HepG2 (cell line): Measurements from ENCODE around the gene HEPHL1. TPM values are rescaled to one million over a fixed set of nuclear protein-coding genes. Genes with fewer than 3 reads are reported as not detected.

ENCODE experiments used
- ATAC-seq: fragments of 200-7000 bp; cut with Tn5 transposase; 3 replicates; pipeline ENCODE4 v1.9.1; 2020; ENCODE audit warnings: mild to moderate bottlenecking, moderate library complexity
- BruUV-seq: library from RNA; stranded (reverse); fragments of 400-500 nt; replicated peaks from 2 replicates; lab custom pipeline; 2021; lab: Mats Ljungman, UMichigan
- CTCF ChIA-PET: fragments of 300-600 bp; formaldehyde crosslinking; extraction: SDS; loops from one replicate; lab custom pipeline; 2021; ENCODE audit warnings: low total read pairs, inconsistent platforms, low intra/inter-chr PET ratio; lab: Yijun Ruan, JAX
- POLR2A ChIA-PET: fragments of 350-600 bp; sonication (Branson Sonifier 250); formaldehyde crosslinking; loops from one replicate; lab custom pipeline; 2020; ENCODE audit warnings: antibody characterized with exemption, inconsistent platforms; lab: Yijun Ruan, JAX
- DNase-seq: peaks from one replicate; pipeline ENCODE4 v3.0.0-alpha.2; 2015; ENCODE audit warnings: low spot score
- FAIRE-seq: peaks from 3 replicates; lab custom pipeline; 2011; peaks lifted over from hg19 to GRCh38; lab: Jason Lieb, UNC
- H2AFZ ChIP-seq: one replicate; pipeline ENCODE4 v1.6.1; 2011; ENCODE audit warnings: low read length, inconsistent platforms
- H3K27ac ChIP-seq: fragments of 300-600 bp; 3 replicates; pipeline ENCODE4 v1.8.0; 2011; ENCODE audit warnings: mixed run types, mild to moderate bottlenecking, mixed read lengths, low read length, inconsistent platforms; ENCODE audit not compliant: insufficient read depth; ENCODE audit errors: extremely low read length
- H3K27me3 ChIP-seq, 2 experiments: fragments of 200-600 bp in 1 of 2; 2 replicates in 1 of 2; 3 replicates in 1 of 2; pipeline versions ENCODE4 v1.6.0 to v1.8.0; 2011; ENCODE audit warnings: low read length in 2 of 2, mild to moderate bottlenecking in 2 of 2, moderate library complexity in 2 of 2, inconsistent platforms in 1 of 2; ENCODE audit not compliant: insufficient read depth in 2 of 2, control insufficient read depth in 1 of 2
- H3K36me3 ChIP-seq, 2 experiments: fragments of 200-600 bp in 1 of 2; replicated peaks in 1 of 2; 2 replicates in 1 of 2; 3 replicates in 1 of 2; pipeline versions ENCODE4 v1.5.1 to v1.8.0; 2011; ENCODE audit warnings: low read length in 2 of 2, inconsistent platforms in 1 of 2; ENCODE audit not compliant: insufficient read depth in 2 of 2, control insufficient read depth in 1 of 2
- H3K4me1 ChIP-seq: 2 replicates; pipeline ENCODE4 v1.5.1; 2012; ENCODE audit warnings: low read length, inconsistent platforms; ENCODE audit not compliant: insufficient read depth
- H3K4me2 ChIP-seq: 2 replicates; pipeline ENCODE4 v1.6.0; 2011; ENCODE audit warnings: low read depth, low read length, inconsistent platforms
- H3K4me3 ChIP-seq, 3 experiments: fragments of 200-600 bp in 1 of 3; sonication (generic), shearing (Covaris generic) in 1 of 3; replicated peaks in 1 of 3; 2 replicates each; pipeline ENCODE4 v1.5.1; 2011 to 2016; ENCODE audit warnings: low read length in 3 of 3, inconsistent platforms in 2 of 3, low read depth in 2 of 3, mild to moderate bottlenecking in 2 of 3, control low read depth in 1 of 3, mixed read lengths in 1 of 3; ENCODE audit not compliant: insufficient read depth in 1 of 3
- H3K79me2 ChIP-seq: one replicate; pipeline ENCODE4 v1.6.1; 2011; ENCODE audit warnings: low read length, inconsistent platforms; ENCODE audit not compliant: insufficient read depth
- H3K9ac ChIP-seq: 2 replicates; pipeline ENCODE4 v1.6.0; 2011; ENCODE audit warnings: mild to moderate bottlenecking, low read depth, low read length, inconsistent platforms; ENCODE audit not compliant: insufficient read depth
- H3K9me3 ChIP-seq: 2 replicates; pipeline ENCODE4 v1.5.1; 2012; ENCODE audit warnings: mild to moderate bottlenecking, low read length
- H4K20me1 ChIP-seq: 2 replicates; pipeline ENCODE4 v1.6.0; 2011; ENCODE audit warnings: inconsistent platforms, mild to moderate bottlenecking, low read length, moderate library complexity; ENCODE audit not compliant: insufficient read depth
- CHCHD3 ChIP-seq: sonication (generic); formaldehyde crosslinking; IDR thresholded peaks from 2 replicates; pipeline ENCODE4 v1.8.0; 2022; ENCODE audit warnings: mild to moderate bottlenecking, missing genetic modification reagents, moderate library complexity
- DMAP1 ChIP-seq: IDR thresholded peaks from 2 replicates; pipeline ENCODE4 v1.6.1; 2016
- GZF1 ChIP-seq: sonication (generic); formaldehyde crosslinking; IDR thresholded peaks from 2 replicates; pipeline ENCODE4 v1.5.1; 2020; ENCODE audit warnings: mild to moderate bottlenecking, missing genetic modification reagents
- RFX3 ChIP-seq: IDR thresholded peaks from 2 replicates; pipeline ENCODE4 v1.6.1; 2016; ENCODE audit warnings: missing biosample characterization, missing genetic modification reagents
- RXRB ChIP-seq: IDR thresholded peaks from 2 replicates; pipeline ENCODE4 v1.6.1; 2016; ENCODE audit warnings: borderline replicate concordance, missing genetic modification reagents, missing compliant biosample characterization
- ZNF329 ChIP-seq: sonication (generic); formaldehyde crosslinking; IDR thresholded peaks from 2 replicates; pipeline ENCODE4 v1.9.0; 2021; ENCODE audit warnings: low read depth, mild to moderate bottlenecking, missing genetic modification reagents
- whole genome bisulfite sequencing: methylation state at CpG from one replicate; pipeline ENCODE4 v1.1.6; 2017; ENCODE audit warnings: low lambda C conversion rate; 5-methylcytosine and 5-hydroxymethylcytosine counted together
- in situ Hi-C: cut with HindIII; loops from 2 replicates; pipeline ENCODE4 v1.10.0; 2017; ENCODE audit warnings: low pct_unique_long_range_greater_than_20kb; ENCODE audit not compliant: extremely low pct_ligation_motif_present
- intact Hi-C: fragments of 100-400 bp; cut with micrococcal nuclease; formaldehyde crosslinking; loops from one replicate; pipeline ENCODE4 v1.10.0; 2022; ENCODE audit not compliant: unreplicated experiment
- polyA plus RNA-seq, 8 experiments: library from polyadenylated mRNA; depleted of rRNA in 3 of 8; stranded (reverse) in 7 of 8; unstranded in 1 of 8; fragments of >200 nt; fragmentation: Illumina TruSeq in 4 of 8; extraction: Trizol in 4 of 8; gene quantifications; 2 replicates each; pipeline versions ENCODE4 v1.2.1 to v1.2.3, GENCODE V29; 2011 to 2016; ENCODE audit warnings: low read depth in 4 of 8, missing spikeins in 1 of 8, mixed read lengths in 1 of 8; ENCODE audit not compliant: insufficient read depth in 1 of 8
- total RNA-seq, 5 experiments: library from RNA; depleted of rRNA; stranded (reverse); fragments of >200 nt; fragmentation: Illumina TruSeq; extraction: Trizol; gene quantifications; 2 replicates each; pipeline ENCODE4 v1.2.3, GENCODE V29; 2016; ENCODE audit warnings: low read depth in 1 of 5
- TF ChIP-seq, protein P1 (sequence below): sonication (generic); formaldehyde crosslinking; IDR thresholded peaks from 2 replicates; pipeline ENCODE4 v1.5.1; 2020; ENCODE audit warnings: mild to moderate bottlenecking, missing genetic modification reagents, moderate library complexity
- TF ChIP-seq, protein P2 (sequence below): sonication (generic); formaldehyde crosslinking; IDR thresholded peaks from 2 replicates; pipeline ENCODE4 v1.4.0; 2020; ENCODE audit warnings: mild to moderate bottlenecking, missing genetic modification reagents
- TF ChIP-seq, protein P3 (sequence below): IDR thresholded peaks from 2 replicates; pipeline ENCODE4 v1.6.1; 2016; ENCODE audit warnings: low read depth, control low read depth
- TF ChIP-seq, protein P4 (sequence below), 2 experiments: fragments of 450-650 bp in 1 of 2; sonication (generic) in 1 of 2; formaldehyde crosslinking; IDR thresholded peaks; 2 replicates each; pipeline versions ENCODE4 v1.5.0 to v1.8.0; 2020 to 2022; ENCODE audit warnings: mild to moderate bottlenecking in 1 of 2, missing genetic modification reagents in 1 of 2
- TF ChIP-seq, protein P5 (sequence below): sonication (generic); formaldehyde crosslinking; IDR thresholded peaks from 2 replicates; pipeline ENCODE4 v1.4.0; 2020; ENCODE audit warnings: missing genetic modification reagents; ENCODE audit errors: not compliant biosample characterization
- TF ChIP-seq, protein P6 (sequence below): sonication (generic); formaldehyde crosslinking; IDR thresholded peaks from 2 replicates; pipeline ENCODE4 v1.8.0; 2022; ENCODE audit warnings: missing genetic modification reagents, low read depth, mild to moderate bottlenecking, borderline replicate concordance
- TF ChIP-seq, protein P7 (sequence below): sonication (generic); formaldehyde crosslinking; conservative IDR thresholded peaks from 2 replicates; pipeline ENCODE4 v1.8.0; 2022; ENCODE audit warnings: mild to moderate bottlenecking, moderate library complexity, missing genetic modification reagents

Gene HEPHL1
- total and polyA plus RNA-seq, 2 of the 13 experiments (the other 11 are each of a cell fraction or from before 2014, with no cell fraction given), result 0.04 to 0.05 TPM

DNA sequence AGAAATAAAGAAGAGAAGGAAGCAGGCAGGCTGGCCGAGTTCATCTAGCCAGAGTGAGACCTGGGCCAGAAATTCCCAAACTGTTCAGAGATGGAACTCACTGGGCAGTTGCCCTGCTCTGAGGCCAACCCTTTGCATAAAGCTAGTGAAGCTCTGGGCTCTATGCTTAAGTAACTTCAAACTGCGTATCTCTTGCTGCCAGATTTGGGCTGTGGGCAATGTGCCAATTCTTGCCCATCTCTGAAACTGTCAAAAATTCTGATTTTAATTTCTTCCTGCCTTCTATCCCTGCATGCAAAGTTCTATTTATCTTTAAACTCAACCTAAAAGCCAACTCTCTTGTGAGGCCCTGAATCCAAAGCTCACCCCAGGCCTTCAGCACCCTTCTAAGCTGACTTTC is 36.2 kb upstream of the HEPHL1 start:
- H4K20me1 ChIP-seq, result no peaks in the 10 kb centered on the region
- H2AFZ ChIP-seq, result no peak overlapping the region
- no peak for ATAC-seq
- no peaks in the 10 kb centered on the region for H3K9me3 ChIP-seq
- in situ Hi-C loops, result no loop called here
- whole genome bisulfite sequencing, result 0% methylated on average over 2 of the region's 2 CpGs
- no peak overlapping the region for H3K27ac ChIP-seq
- H3K4me3 ChIP-seq, result no peak overlapping the region
- no peaks in the 10 kb centered on the region for H3K4me1 ChIP-seq
- H3K27me3 ChIP-seq, result no peaks in the 10 kb centered on the region; a peak in 1 of 5 replicates
- no peak overlapping the region for H3K9ac ChIP-seq
- CTCF ChIA-PET, result no interaction called here
- H3K36me3 ChIP-seq, result no peaks in the 10 kb centered on the region
- no peak overlapping the region for H3K4me2 ChIP-seq
- POLR2A ChIA-PET, result no interaction called here
- no peaks in the 10 kb centered on the region for H3K79me2 ChIP-seq
- BruUV-seq, result no TSS peak
- no peak for FAIRE-seq
- intact Hi-C loops, result no loop called here
- DNase-seq, result no peak
- TF ChIP-seq GZF1 (CRISPR knock-in tag) (no peak), RXRB (no peak), RFX3 (CRISPR knock-in tag) (no peak), ZNF329 (CRISPR knock-in tag) (no peak), DMAP1 (CRISPR knock-in tag) (no peak), CHCHD3 (CRISPR knock-in tag) (no peak)
- TF ChIP-seq, protein P1, sequence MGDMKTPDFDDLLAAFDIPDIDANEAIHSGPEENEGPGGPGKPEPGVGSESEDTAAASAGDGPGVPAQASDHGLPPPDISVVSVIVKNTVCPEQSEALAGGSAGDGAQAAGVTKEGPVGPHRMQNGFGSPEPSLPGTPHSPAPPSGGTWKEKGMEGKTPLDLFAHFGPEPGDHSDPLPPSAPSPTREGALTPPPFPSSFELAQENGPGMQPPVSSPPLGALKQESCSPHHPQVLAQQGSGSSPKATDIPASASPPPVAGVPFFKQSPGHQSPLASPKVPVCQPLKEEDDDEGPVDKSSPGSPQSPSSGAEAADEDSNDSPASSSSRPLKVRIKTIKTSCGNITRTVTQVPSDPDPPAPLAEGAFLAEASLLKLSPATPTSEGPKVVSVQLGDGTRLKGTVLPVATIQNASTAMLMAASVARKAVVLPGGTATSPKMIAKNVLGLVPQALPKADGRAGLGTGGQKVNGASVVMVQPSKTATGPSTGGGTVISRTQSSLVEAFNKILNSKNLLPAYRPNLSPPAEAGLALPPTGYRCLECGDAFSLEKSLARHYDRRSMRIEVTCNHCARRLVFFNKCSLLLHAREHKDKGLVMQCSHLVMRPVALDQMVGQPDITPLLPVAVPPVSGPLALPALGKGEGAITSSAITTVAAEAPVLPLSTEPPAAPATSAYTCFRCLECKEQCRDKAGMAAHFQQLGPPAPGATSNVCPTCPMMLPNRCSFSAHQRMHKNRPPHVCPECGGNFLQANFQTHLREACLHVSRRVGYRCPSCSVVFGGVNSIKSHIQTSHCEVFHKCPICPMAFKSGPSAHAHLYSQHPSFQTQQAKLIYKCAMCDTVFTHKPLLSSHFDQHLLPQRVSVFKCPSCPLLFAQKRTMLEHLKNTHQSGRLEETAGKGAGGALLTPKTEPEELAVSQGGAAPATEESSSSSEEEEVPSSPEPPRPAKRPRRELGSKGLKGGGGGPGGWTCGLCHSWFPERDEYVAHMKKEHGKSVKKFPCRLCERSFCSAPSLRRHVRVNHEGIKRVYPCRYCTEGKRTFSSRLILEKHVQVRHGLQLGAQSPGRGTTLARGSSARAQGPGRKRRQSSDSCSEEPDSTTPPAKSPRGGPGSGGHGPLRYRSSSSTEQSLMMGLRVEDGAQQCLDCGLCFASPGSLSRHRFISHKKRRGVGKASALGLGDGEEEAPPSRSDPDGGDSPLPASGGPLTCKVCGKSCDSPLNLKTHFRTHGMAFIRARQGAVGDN (CRISPR knock-in tag), result no peak
- TF ChIP-seq, protein P2, sequence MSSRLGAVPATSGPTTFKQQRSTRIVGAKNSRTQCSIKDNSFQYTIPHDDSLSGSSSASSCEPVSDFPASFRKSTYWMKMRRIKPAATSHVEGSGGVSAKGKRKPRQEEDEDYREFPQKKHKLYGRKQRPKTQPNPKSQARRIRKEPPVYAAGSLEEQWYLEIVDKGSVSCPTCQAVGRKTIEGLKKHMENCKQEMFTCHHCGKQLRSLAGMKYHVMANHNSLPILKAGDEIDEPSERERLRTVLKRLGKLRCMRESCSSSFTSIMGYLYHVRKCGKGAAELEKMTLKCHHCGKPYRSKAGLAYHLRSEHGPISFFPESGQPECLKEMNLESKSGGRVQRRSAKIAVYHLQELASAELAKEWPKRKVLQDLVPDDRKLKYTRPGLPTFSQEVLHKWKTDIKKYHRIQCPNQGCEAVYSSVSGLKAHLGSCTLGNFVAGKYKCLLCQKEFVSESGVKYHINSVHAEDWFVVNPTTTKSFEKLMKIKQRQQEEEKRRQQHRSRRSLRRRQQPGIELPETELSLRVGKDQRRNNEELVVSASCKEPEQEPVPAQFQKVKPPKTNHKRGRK (CRISPR knock-in tag), result no peak
- TF ChIP-seq, protein P3, sequence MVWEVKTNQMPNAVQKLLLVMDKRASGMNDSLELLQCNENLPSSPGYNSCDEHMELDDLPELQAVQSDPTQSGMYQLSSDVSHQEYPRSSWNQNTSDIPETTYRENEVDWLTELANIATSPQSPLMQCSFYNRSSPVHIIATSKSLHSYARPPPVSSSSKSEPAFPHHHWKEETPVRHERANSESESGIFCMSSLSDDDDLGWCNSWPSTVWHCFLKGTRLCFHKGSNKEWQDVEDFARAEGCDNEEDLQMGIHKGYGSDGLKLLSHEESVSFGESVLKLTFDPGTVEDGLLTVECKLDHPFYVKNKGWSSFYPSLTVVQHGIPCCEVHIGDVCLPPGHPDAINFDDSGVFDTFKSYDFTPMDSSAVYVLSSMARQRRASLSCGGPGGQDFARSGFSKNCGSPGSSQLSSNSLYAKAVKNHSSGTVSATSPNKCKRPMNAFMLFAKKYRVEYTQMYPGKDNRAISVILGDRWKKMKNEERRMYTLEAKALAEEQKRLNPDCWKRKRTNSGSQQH (CRISPR knock-in tag), result no peak
- TF ChIP-seq, protein P4, sequence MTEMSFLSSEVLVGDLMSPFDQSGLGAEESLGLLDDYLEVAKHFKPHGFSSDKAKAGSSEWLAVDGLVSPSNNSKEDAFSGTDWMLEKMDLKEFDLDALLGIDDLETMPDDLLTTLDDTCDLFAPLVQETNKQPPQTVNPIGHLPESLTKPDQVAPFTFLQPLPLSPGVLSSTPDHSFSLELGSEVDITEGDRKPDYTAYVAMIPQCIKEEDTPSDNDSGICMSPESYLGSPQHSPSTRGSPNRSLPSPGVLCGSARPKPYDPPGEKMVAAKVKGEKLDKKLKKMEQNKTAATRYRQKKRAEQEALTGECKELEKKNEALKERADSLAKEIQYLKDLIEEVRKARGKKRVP (CRISPR knock-in tag; IDR thresholded peaks at IDR 0.05), result no peak
- TF ChIP-seq, protein P5, sequence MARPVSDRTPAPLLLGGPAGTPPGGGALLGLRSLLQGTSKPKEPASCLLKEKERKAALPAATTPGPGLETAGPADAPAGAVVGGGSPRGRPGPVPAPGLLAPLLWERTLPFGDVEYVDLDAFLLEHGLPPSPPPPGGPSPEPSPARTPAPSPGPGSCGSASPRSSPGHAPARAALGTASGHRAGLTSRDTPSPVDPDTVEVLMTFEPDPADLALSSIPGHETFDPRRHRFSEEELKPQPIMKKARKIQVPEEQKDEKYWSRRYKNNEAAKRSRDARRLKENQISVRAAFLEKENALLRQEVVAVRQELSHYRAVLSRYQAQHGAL (CRISPR knock-in tag), result no peak
- TF ChIP-seq, protein P6, sequence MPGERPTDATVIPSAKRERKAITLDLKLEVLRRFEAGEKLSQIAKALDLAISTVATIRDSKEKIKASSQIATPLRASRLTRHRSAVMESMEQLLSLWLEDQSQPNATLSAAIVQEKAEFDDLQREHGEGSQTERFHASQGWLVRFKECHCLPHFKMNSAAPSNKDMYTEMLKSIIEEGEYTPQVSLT (CRISPR knock-in tag), result no peak
- TF ChIP-seq, protein P7, sequence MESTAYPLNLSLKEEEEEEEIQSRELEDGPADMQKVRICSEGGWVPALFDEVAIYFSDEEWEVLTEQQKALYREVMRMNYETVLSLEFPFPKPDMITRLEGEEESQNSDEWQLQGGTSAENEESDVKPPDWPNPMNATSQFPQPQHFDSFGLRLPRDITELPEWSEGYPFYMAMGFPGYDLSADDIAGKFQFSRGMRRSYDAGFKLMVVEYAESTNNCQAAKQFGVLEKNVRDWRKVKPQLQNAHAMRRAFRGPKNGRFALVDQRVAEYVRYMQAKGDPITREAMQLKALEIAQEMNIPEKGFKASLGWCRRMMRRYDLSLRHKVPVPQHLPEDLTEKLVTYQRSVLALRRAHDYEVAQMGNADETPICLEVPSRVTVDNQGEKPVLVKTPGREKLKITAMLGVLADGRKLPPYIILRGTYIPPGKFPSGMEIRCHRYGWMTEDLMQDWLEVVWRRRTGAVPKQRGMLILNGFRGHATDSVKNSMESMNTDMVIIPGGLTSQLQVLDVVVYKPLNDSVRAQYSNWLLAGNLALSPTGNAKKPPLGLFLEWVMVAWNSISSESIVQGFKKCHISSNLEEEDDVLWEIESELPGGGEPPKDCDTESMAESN (CRISPR knock-in tag), result no peak
